ENCODE measurements around the gene JPT2.
"Not testable (repeated sequence)": the region's sequence is repeated elsewhere in the genome, so short reads cannot be mapped to it uniquely, and the experiment has no call there.

JPT2 gene

DNA sequence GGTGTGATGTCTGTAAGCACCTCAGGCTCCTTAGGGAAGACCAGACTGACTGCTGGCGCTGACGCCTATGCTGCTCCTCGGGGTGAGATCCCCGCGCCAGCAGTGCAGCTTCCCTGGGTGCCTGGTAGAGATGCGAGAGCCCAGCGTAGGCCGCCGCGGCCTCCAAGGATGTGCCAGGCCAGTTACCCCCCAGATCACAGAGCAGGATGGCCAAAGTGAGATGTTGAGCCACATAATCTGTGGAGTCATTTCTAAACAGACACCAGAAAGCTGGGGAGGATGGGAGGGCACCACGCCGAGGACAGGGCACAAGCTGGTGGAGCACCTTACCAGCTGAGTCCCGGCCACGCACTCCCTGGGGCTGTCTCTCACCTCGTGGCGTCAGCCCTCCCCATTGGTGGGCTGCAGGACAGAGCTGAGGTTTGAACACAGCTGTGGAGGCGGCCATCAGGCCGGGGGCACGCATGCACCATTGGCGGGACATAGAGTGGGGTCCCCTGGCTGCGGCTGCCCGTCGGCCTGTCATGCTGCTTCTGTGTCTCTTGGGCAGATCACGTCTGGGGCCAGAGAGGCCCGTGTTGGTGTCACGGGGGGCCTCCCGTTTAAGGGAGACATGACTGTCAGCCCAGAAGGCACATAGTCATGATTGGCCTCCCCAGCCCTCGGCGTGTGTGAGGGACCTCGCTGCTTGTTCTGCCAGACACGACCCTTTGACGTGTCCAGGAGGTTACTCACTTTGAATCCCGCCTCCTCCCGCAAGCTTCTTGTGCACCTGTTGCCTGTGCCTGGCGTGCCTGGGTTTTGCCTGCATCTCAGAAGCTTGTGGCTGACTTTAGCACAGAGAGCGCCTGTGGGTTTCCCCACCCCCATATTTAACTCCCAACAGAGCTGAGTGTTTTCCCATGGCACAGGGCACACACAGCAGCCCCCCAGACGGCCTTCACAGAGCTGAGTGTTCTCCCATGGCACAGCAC lies 49.9 kb downstream of the JPT2 start:
- in situ Hi-C loops (cut with MboI; ENCODE audit: low sequenced_read_pairs), result no loop called here

DNA sequence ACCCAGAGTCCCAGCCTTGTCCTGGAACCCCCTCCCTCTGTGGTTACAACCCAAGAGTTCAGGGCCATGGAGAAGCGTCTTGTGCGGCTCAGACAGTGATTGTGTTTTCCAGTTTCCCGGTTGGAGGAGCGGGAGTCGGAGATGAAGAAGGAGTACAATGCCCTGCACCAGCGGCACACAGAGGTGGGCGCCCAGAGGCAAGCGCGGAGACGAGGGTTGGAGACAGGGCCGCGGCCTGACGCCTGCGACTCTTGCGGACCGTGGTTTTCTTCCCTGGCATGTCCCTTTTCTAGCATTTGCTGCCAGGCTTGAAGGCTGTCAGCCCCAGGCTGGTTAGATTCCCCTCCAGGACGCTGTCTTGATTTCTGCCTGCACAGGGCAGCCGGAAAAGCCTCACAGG lies 50.9 kb downstream of the JPT2 start:
- in situ Hi-C loops (cut with MboI; ENCODE audit: low sequenced_read_pairs), result no loop called here

- in situ Hi-C loops (cut with MboI; ENCODE audit: low sequenced_read_pairs), result no loop called here
Measured at GRCh38 chr16:1729445-1729844, 51.4 kb downstream of the JPT2 start.

DNA sequence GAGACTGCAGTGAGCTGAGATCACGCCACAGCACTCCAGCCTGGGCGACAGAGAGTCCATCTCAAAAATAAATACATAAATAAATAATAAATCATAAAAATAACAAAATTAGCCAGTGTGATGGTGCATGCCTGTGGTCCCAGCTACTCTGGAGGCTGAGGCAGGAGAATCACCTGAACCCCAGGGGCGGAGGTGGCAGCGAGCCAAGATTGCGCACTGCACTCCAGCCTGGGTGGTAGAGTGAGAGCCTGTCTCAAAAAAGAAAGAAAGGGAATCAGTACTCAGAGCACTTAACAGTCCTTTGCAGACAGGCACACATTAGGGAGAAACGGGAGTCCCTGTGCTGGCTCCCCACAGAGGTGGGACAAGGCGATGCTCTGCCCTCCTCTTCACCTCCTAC lies 53.0 kb downstream of the JPT2 start:
- in situ Hi-C loops (cut with MboI; ENCODE audit: low sequenced_read_pairs), result no loop called here

GRCh38 chr16:1731603-1732002 lies 53.5 kb downstream of the JPT2 start:
- in situ Hi-C loops (cut with MboI; ENCODE audit: low sequenced_read_pairs), result no loop called here

DNA sequence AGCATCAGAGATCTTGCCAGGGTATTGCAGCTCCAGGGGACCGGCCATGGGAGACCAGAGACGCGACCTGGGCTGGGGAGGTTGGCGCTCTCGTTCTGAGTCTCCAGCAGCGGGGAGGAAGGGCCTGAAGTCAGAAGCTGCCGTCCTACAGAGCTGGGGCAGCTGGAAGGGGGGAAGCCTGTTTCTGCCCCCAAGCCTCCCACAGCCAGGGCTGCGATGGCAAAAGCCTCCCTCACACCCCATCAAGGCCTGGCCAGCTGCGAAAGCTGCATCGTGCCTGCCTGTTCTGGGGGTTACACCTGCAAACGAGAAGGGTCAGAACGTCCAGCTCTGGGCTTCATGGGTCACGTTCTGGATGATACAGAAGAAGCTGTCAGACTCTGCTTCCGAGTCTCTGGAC lies 54.0 kb downstream of the JPT2 start:
- in situ Hi-C loops (cut with MboI; ENCODE audit: low sequenced_read_pairs), result no loop called here

- in situ Hi-C loops (cut with MboI; ENCODE audit: low sequenced_read_pairs), result not testable (repeated sequence)
Measured at GRCh38 chr16:1732551-1732987, 54.5 kb downstream of the JPT2 start.

- in situ Hi-C loops (cut with MboI; ENCODE audit: low sequenced_read_pairs), result no loop called here
Measured at GRCh38 chr16:1734123-1734522, 56.0 kb downstream of the JPT2 start.

GRCh38 chr16:1734816-1735215 lies 56.7 kb downstream of the JPT2 start:
- in situ Hi-C loops (cut with MboI; ENCODE audit: low sequenced_read_pairs), result no loop called here

DNA sequence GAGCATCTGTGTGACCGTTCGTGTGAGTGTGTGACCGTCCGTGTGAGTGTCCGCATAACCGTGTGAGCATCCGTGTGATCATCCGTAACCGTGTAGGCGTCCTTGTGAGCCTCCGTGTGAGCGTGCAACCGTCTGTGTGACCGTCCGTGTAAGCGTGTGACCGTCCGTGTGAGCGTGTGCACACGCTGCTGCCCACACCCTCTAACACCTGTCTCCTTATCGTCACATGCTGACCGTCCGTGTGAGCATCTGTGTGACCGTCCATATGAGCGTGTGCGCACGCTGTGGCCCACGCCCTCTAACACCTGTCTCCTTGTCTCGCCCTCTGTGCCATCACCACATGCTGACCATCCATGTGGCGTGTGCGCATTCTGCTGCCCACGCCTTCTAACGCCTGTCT lies 62.2 kb downstream of the JPT2 start:
- in situ Hi-C loops (cut with MboI; ENCODE audit: low sequenced_read_pairs), result no loop called here

DNA sequence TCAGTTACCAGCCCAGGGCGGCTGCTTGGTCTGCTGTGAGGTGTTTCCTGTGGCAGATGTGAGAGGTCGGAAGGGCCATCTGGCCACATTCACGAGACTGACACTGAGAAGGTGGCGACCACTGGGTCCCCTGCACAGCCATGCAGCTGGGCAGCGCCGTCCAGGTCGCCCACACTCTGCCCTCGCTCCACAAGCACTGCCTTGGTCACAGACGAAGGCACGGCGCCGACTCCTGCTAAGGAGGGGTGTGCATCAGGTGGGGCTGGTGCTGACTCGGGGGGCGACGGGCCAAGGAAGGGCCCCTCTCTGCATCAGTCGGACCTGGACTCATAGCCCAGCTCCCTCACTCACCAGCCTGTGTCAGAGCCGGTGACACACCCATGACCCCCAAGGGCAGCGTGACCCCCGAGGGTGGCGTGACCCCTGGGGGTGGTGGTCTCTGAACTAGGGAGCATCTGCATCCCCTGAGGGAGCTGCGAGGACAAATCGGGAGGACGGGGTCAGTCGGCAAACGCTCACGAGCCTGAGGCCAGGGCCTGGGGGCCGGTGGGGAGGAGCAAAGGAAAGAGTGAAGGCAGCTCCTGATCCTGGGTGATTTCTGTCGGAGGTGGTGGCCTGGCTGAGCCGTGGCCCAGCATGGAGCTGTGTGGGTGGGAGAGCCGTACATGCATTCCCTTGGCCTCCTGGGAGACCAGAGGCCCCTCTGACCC lies 62.9 kb downstream of the JPT2 start:
- in situ Hi-C loops (cut with MboI; ENCODE audit: low sequenced_read_pairs), result no loop called here

GRCh38 chr16:1741553-1742165 lies 63.6 kb downstream of the JPT2 start:
- in situ Hi-C loops (cut with MboI; ENCODE audit: low sequenced_read_pairs), result no loop called here

DNA sequence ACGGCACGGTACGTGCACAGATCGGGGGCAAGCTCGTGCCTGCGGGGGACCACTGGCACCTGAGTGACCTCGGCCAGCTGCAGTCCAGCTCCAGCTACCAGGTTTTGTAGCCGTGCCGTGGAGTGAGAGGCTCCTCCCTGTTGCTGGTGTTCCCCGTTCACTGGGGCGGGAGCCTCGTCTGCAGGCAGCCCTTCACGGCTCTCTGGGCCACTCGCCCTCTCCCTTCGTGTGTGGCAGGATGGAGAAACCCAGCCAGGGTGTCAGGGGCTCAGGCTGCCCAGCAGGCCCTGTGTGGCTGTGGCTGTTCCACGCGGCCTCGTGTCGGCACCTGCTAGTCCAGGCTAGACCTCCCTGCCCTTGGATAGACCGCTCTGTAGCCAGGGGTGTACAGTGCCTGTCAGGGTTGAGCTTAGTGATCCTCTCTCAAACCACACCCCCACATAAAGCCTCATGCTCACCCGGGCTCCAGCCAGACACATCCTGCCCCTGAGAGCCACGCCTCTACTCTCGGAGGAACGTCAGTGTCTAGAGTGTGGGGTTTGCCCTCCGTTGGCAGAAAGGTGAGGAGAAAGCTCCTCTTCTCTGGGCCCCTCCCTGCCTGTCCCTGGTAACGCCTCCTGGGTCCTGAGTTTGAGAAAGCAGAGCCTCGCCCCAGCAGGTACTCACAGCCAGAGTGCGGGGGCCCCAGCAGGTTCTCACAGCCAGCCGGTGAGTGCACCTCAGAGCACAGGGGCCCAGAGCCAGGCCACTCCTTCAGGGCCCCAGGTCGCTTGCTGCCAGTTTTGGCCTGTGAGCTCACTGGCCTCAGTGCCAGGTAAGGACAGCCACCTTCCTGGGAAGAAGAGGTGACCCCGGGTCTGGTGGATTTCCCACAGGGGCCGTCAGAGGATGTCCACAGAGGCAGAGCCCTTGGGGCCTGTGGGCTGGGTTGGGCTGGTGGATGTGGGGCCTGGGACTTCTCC lies 65.6 kb downstream of the JPT2 start:
- in situ Hi-C loops (cut with MboI; ENCODE audit: low sequenced_read_pairs), result no loop called here

- in situ Hi-C loops (cut with MboI; ENCODE audit: low sequenced_read_pairs), result no loop called here
Measured at GRCh38 chr16:1744338-1744840, 66.3 kb downstream of the JPT2 start.

GRCh38 chr16:1745181-1745899 lies 67.3 kb downstream of the JPT2 start:
- in situ Hi-C loops (cut with MboI; ENCODE audit: low sequenced_read_pairs), result no loop called here

DNA sequence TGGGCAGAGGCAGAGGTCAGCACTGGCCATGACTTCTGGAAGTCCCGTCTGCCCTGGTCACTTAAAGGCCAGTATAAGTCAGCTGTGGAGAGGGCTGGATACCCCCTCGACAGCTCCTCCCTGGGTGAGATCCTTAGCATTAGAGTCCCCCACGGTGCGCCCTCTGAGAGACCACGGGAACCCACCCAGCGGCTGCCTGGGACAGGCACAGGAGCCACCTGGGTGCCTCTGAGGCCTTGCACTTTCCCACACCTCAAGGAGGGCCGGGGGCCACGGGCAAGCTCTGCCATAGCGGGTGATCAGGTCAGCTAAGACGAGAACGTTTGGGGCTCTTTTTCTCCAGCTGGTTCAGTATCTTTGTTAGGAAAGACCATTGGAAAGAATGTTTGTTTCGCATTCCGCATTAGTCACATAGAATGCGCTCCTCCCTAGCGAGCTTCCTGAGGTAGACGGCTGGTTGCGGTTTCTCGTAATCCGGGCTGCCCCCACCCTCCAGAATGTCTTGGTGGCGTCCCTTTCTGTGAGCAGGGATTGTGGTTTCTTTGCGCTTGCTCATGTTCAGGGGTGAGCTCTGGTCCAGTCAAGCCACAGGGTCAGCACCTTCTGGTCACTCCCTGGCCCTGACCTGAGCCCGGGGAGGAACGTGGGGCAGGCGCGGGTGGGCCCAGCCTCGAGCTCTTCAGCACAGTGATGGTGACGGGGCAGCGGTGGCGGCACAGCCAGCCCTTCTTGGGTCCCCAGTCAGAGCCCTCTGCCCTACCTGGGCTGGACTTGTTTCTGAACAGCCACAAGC lies 68.0 kb downstream of the JPT2 start:
- in situ Hi-C loops (cut with MboI; ENCODE audit: low sequenced_read_pairs), result no loop called here

- in situ Hi-C loops (cut with MboI; ENCODE audit: low sequenced_read_pairs), result no loop called here
Measured at GRCh38 chr16:1746693-1747195, 68.7 kb downstream of the JPT2 start.

DNA sequence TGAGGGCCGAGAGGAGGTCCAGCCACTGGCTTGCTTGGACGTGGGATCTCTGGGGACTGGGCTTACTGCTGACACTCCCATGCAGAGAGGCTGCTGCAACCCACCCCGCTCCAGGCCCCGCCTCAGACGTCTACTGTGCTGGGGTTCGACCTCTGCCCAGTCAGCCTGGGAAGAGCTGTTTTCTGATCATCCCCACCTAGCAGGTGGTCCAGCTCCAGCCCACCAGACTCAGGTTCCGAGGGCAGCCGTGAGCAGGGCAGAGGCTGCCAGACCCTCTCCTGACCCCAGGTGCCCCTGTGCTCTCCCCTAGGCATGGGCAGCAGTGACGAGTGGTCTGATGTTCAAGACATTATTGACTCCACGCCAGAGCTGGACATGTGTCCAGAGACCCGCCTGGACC lies 69.9 kb downstream of the JPT2 start:
- in situ Hi-C loops (cut with MboI; ENCODE audit: low sequenced_read_pairs), result no loop called here
